Endodermal cell (in vitro differentiated cells): ENCODE measurements around the gene PINK1. TPM values are rescaled to one million over a fixed set of nuclear protein-coding genes. Genes with fewer than 3 reads are reported as not detected.

Experiments used
- DNase-seq: peaks from one replicate; pipeline ENCODE4 v3.0.0-alpha.2; 2017
- H3K27ac ChIP-seq: 2 replicates; pipeline ENCODE4 v1.5.1; 2013; ENCODE audit warnings: mild to moderate bottlenecking, low read depth, low read length, moderate library complexity
- H3K27me3 ChIP-seq: 2 replicates; pipeline ENCODE4 v1.6.1; 2013; ENCODE audit warnings: mild to moderate bottlenecking, low read length, moderate library complexity; ENCODE audit not compliant: insufficient read depth, control insufficient read depth, poor library complexity, severe bottlenecking
- H3K36me3 ChIP-seq: 2 replicates; pipeline ENCODE4 v1.7.0; 2013; ENCODE audit warnings: mild to moderate bottlenecking, low read length, moderate library complexity; ENCODE audit not compliant: control insufficient read depth, insufficient read depth
- H3K4me1 ChIP-seq: one replicate; pipeline ENCODE4 v1.7.0; 2013; ENCODE audit warnings: low read length; ENCODE audit not compliant: control insufficient read depth, insufficient read depth
- H3K4me3 ChIP-seq: 2 replicates; pipeline ENCODE4 v1.5.1; 2013; ENCODE audit warnings: mild to moderate bottlenecking, low read length, moderate library complexity
- H3K9ac ChIP-seq: 2 replicates; pipeline ENCODE4 v1.6.1; 2013; ENCODE audit warnings: mild to moderate bottlenecking, low read length, moderate library complexity; ENCODE audit not compliant: poor library complexity, severe bottlenecking; ENCODE audit errors: extremely low read depth
- H3K9me3 ChIP-seq: 2 replicates; pipeline ENCODE4 v1.6.1; 2013; ENCODE audit warnings: mild to moderate bottlenecking, low read length, moderate library complexity; ENCODE audit not compliant: control insufficient read depth
- H3K27ac Mint-ChIP-seq: 2 replicates; pipeline ENCODE4 v1.8.0; 2020; ENCODE audit warnings: mixed read lengths
- H3K27me3 Mint-ChIP-seq: 2 replicates; pipeline ENCODE4 v1.8.0; 2021; ENCODE audit warnings: mild to moderate bottlenecking, mixed read lengths; ENCODE audit not compliant: insufficient read depth
- H3K36me3 Mint-ChIP-seq: 2 replicates; pipeline ENCODE4 v1.8.0; 2020; ENCODE audit warnings: low read depth, mixed read lengths
- H3K4me1 Mint-ChIP-seq: 2 replicates; pipeline ENCODE4 v1.8.0; 2020; ENCODE audit warnings: mixed read lengths
- H3K4me3 Mint-ChIP-seq: 2 replicates; pipeline ENCODE4 v1.8.0; 2020; ENCODE audit warnings: mild to moderate bottlenecking, moderate library complexity, mixed read lengths
- H3K9me3 Mint-ChIP-seq: 2 replicates; pipeline ENCODE4 v1.8.0; 2020; ENCODE audit warnings: mild to moderate bottlenecking, mixed read lengths
- WGBS, 2 experiments: methylation state at CpG; one replicate each; pipeline versions ENCODE4 v1.1.5 to v1.1.7; 2013; ENCODE audit warnings: missing lambda C conversion rate in 2 of 2, mixed read lengths in 1 of 2; ENCODE audit not compliant: insufficient coverage in 1 of 2, insufficient read length in 1 of 2; 5-methylcytosine and 5-hydroxymethylcytosine counted together
- long read RNA-seq, 4 experiments: library from polyadenylated mRNA in 2 of 4; library from RNA in 1 of 4; library from capped mRNA in 1 of 4; stranded (forward) in 3 of 4; unstranded in 1 of 4; transcript quantifications; one replicate each; pipeline ENCODE4 v2.0.0, GENCODE V29; 2020 to 2021; ENCODE audit warnings: inconsistent platforms in 1 of 4
- polyA plus RNA-seq, 2 experiments: library from polyadenylated mRNA; stranded (reverse); fragments of 50-300 nt; gene quantifications; one replicate each; pipeline ENCODE4 v1.2.3, GENCODE V29; 2013
- total RNA-seq, 2 donors: library from RNA; stranded (reverse); fragmentation: NEBNext Ultra II Directional in 1 of 2; extraction: Animal tissue kit (Norgen Biotek cat#: 25700) in 1 of 2; gene quantifications; 2 replicates in 1 of 2; 3 replicates in 1 of 2; pipeline ENCODE4 v1.2.1, GENCODE V29; 2021
- TF ChIP-seq, protein P1 (sequence below): fragments of 200-600 bp; sonication (generic); conservative IDR thresholded peaks from 2 replicates; pipeline ENCODE4 v1.5.0; 2021; ENCODE audit warnings: antibody characterized with exemption, mild to moderate bottlenecking

Gene PINK1
- 10 to 100 TPM; 26.3 to 27.7 TPM for total RNA-seq
- polyA plus RNA-seq (2013, experiment 1 of 2): 20.5 TPM
- polyA plus RNA-seq (2013, experiment 2 of 2): 20.2 TPM
- long read RNA-seq, experiment 1, transcript PINK1-201 (8 exons, 2,660 nt): major isoform, 8 of 15 reads
- long read RNA-seq, experiment 1, partial matches to known transcripts: 4 of 15 reads
- long read RNA-seq, experiment 1, other reads (novel, unspliced or antisense): 3 of 15 reads
- long read RNA-seq, experiment 2, transcript PINK1-201 (8 exons, 2,660 nt): major isoform, 118 of 131 reads
- long read RNA-seq, experiment 2, partial matches to known transcripts: 4 of 131 reads
- long read RNA-seq, experiment 2, other reads (novel, unspliced or antisense): 9 of 131 reads
- long read RNA-seq, experiment 3, partial matches to known transcripts: 10 of 13 reads
- long read RNA-seq, experiment 3, other reads (novel, unspliced or antisense): 3 of 13 reads
- long read RNA-seq, experiment 4, partial matches to known transcripts: 3 of 3 reads
- long read RNA-seq, experiment 4, other reads (novel, unspliced or antisense): 0 of 3 reads

DNA sequence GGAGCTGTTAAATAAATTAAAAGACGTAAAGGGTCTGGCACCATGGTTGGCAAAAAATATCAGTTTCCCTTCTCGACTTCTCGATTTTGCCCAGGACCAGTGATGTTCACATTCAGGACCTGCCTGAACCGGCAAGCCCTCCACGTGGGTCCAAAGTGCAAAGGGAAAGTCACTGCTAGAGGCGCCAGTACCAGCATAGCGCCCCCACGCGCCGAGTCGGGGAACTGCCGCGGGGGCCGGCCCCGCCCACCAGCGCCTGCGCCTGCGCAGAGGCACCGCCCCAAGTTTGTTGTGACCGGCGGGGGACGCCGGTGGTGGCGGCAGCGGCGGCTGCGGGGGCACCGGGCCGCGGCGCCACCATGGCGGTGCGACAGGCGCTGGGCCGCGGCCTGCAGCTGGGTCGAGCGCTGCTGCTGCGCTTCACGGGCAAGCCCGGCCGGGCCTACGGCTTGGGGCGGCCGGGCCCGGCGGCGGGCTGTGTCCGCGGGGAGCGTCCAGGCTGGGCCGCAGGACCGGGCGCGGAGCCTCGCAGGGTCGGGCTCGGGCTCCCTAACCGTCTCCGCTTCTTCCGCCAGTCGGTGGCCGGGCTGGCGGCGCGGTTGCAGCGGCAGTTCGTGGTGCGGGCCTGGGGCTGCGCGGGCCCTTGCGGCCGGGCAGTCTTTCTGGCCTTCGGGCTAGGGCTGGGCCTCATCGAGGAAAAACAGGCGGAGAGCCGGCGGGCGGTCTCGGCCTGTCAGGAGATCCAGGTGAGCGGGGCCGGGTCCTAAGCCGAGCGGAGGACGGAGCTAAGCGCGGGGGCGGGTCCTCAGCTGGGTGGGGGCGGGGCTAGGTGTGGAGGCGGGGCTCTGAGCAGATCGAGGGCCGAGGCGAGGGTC lies at the start of gene PINK1:
PINK1 (plus strand) TSS at position 269 of the 875 bp plus-strand sequence; CDS start at position 360, 91 bp downstream.
- no peaks in the 10 kb centered on the region for H3K4me1 ChIP-seq
- peak within 1 kb of the TSS; percentile 67 for H3K4me3 Mint-ChIP-seq
- H3K9me3 Mint-ChIP-seq: peaks cover 18% of the 10 kb centered on the region
- WGBS, 2 experiments: 2 to 9% methylated on average over 23 to 93 of the region's 93 CpGs
- peaks cover 9% of the 10 kb centered on the region for H3K36me3 Mint-ChIP-seq
- H3K27ac ChIP-seq: peak within 1 kb of the TSS; percentile 50
- TF ChIP-seq, protein P1, sequence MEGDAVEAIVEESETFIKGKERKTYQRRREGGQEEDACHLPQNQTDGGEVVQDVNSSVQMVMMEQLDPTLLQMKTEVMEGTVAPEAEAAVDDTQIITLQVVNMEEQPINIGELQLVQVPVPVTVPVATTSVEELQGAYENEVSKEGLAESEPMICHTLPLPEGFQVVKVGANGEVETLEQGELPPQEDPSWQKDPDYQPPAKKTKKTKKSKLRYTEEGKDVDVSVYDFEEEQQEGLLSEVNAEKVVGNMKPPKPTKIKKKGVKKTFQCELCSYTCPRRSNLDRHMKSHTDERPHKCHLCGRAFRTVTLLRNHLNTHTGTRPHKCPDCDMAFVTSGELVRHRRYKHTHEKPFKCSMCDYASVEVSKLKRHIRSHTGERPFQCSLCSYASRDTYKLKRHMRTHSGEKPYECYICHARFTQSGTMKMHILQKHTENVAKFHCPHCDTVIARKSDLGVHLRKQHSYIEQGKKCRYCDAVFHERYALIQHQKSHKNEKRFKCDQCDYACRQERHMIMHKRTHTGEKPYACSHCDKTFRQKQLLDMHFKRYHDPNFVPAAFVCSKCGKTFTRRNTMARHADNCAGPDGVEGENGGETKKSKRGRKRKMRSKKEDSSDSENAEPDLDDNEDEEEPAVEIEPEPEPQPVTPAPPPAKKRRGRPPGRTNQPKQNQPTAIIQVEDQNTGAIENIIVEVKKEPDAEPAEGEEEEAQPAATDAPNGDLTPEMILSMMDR: peak; percentile 99
- H3K27me3 Mint-ChIP-seq: no peaks in the 10 kb centered on the region
- H3K4me1 Mint-ChIP-seq: peaks cover 4% of the 10 kb centered on the region
- no peaks in the 10 kb centered on the region for H3K27me3 ChIP-seq
- H3K9ac ChIP-seq: peak within 1 kb of the TSS; percentile 59
- no peaks in the 10 kb centered on the region for H3K36me3 ChIP-seq
- peak; percentile 98 for DNase-seq
- peak within 1 kb of the TSS; percentile 81 for H3K27ac Mint-ChIP-seq
- peak within 1 kb of the TSS; percentile 88 for H3K4me3 ChIP-seq
- peaks cover 9% of the 10 kb centered on the region for H3K9me3 ChIP-seq

DNA sequence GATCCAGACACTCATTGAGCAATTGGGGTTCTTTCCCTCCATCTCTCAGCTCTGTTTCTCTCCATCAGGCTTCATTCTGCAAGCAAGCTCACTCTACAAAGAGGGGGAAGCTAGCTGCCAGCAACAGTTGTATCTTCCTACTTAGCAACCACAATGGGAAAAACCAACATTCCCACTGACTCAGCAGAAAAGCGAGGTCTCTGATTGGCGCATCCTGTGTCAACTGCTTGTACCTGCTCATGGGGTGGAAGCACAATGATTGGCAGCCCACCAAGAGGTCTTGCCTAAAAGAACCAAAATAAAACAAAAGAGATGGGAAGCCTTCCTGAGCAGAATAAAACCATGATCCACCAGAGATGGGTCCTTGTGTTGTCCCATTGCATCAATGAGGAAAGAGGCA lies 48.4 kb upstream of the PINK1 start:
- TF ChIP-seq, protein P1: no peak
- peak; percentile 78 for DNase-seq
- Histone ChIP-seq H3K27ac (no peak overlapping the region), H3K9ac (no peak overlapping the region), H3K9me3 (no peaks in the 10 kb centered on the region), H3K4me1 (peaks cover 1% of the 10 kb centered on the region), H3K36me3 (no peaks in the 10 kb centered on the region), H3K4me3 (no peak overlapping the region), H3K27me3 (peaks cover 5% of the 10 kb centered on the region)
- H3K27ac Mint-ChIP-seq: no peak overlapping the region
- no peaks in the 10 kb centered on the region for H3K9me3 Mint-ChIP-seq
- no peak overlapping the region for H3K4me3 Mint-ChIP-seq
- peaks cover 16% of the 10 kb centered on the region for H3K4me1 Mint-ChIP-seq
- H3K27me3 Mint-ChIP-seq: peaks cover 3% of the 10 kb centered on the region
- WGBS, 2 experiments: 80 to 82% methylated on average over 1 to 2 of the region's 2 CpGs
- H3K36me3 Mint-ChIP-seq: no peaks in the 10 kb centered on the region

DNA sequence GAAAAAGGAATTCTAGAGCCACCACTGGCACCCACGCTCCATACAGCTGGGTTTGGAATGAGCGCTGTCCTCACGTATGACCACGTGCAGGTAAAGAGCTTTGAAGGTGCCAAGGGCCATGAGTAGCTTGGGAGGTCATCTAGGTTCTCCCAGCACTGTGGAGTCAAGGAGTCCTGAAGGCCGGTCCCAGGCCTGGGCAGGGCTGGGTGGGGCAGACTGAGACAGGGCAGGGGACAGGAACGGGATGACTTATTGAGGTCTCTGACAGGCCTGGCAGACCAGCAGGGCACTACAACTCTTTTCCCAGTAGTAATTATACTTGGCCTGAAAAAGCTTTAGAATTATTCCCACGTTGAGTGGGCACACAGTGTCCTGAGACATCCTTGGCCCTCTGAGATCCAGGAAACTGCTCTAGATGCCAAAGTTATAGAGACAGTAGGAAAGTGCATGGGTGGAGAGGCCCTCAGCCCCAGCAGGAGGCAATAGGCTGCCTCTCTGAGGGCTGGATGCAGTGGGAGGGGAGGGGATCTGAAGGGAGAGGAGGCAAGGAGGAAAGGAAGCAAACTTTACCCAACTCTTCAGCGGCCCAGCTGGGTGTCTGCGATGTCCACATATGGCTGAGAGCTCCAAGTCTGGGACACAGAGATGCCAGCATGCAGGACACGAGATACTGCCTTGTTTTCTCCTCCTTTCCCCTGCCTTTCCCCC lies 46.2 kb upstream of the PINK1 start:
- H3K9me3 ChIP-seq: no peaks in the 10 kb centered on the region
- H3K9ac ChIP-seq: no peak overlapping the region
- H3K4me3 ChIP-seq: no peak overlapping the region
- peak; percentile 59 for DNase-seq
- no peak overlapping the region for H3K27ac ChIP-seq
- peaks cover 5% of the 10 kb centered on the region for H3K27me3 ChIP-seq
- no peak overlapping the region for H3K4me3 Mint-ChIP-seq
- 81 to 82% methylated on average over 6 to 10 of the region's 10 CpGs for WGBS, 2 experiments
- H3K27me3 Mint-ChIP-seq: peaks cover 3% of the 10 kb centered on the region
- H3K9me3 Mint-ChIP-seq: no peaks in the 10 kb centered on the region
- peaks cover 11% of the 10 kb centered on the region for H3K4me1 ChIP-seq
- H3K4me1 Mint-ChIP-seq: peaks cover 28% of the 10 kb centered on the region
- no peaks in the 10 kb centered on the region for H3K36me3 ChIP-seq
- no peaks in the 10 kb centered on the region for H3K36me3 Mint-ChIP-seq
- TF ChIP-seq, protein P1: no peak
- no peak overlapping the region for H3K27ac Mint-ChIP-seq
